B cell (primary cell): ENCODE results near the gene ANKS1B. TPM values are rescaled to one million over a fixed set of nuclear protein-coding genes. Genes with fewer than 3 reads are reported as not detected.

Source experiments
- ATAC-seq: fragments of 200-7000 bp; cut with Tn5 transposase; one replicate; pipeline ENCODE4 v1.10.0; 2021; ENCODE audit warnings: low read depth, mild to moderate bottlenecking, moderate number of reproducible peaks, moderate library complexity
- CTCF ChIA-PET: fragments of 350-600 bp; sonication (Branson Sonifier 250); formaldehyde crosslinking; loops from one replicate; lab custom pipeline; 2021; ENCODE audit warnings: antibody characterized with exemption, inconsistent platforms; lab: Charles Lee
- POLR2A ChIA-PET: fragments of 350-600 bp; sonication (Branson Sonifier 250); formaldehyde crosslinking; loops from one replicate; lab custom pipeline; 2021; ENCODE audit warnings: antibody characterized with exemption; lab: Charles Lee
- DNase-seq: peaks from one replicate; pipeline ENCODE4 v3.0.0; 2013
- H2AFZ ChIP-seq: 2 replicates; pipeline ENCODE4 v1.6.1; 2012; ENCODE audit warnings: mild to moderate bottlenecking, low read depth, low read length; ENCODE audit not compliant: insufficient read depth, poor library complexity, severe bottlenecking
- H3K27ac ChIP-seq, 2 donors: 1 replicate in 1 of 2; 2 replicates in 1 of 2; pipeline ENCODE4 v1.5.1; 2012 to 2013; ENCODE audit warnings: low read length in 2 of 2, mild to moderate bottlenecking in 2 of 2, moderate library complexity in 1 of 2
- H3K27me3 ChIP-seq, 4 experiments: fragments of 200-600 bp in 1 of 4; sonication (generic) in 1 of 4; replicated peaks in 1 of 4; 1 replicate in 2 of 4; 2 replicates in 2 of 4; pipeline versions ENCODE4 v1.6.1 to v1.7.0; 2013 to 2016; ENCODE audit warnings: low read length in 3 of 4, mild to moderate bottlenecking in 2 of 4, mixed read lengths in 1 of 4, moderate library complexity in 1 of 4; ENCODE audit not compliant: insufficient read depth in 4 of 4, control insufficient read depth in 3 of 4; ENCODE audit errors: control extremely low read depth in 1 of 4
- H3K36me3 ChIP-seq, 2 experiments: replicated peaks in 1 of 2; 1 replicate in 1 of 2; 2 replicates in 1 of 2; pipeline versions ENCODE4 v1.6.1 to v1.7.1; 2013; ENCODE audit warnings: low read length in 1 of 2; ENCODE audit not compliant: insufficient read depth in 2 of 2, control insufficient read depth in 1 of 2; ENCODE audit errors: control extremely low read depth in 1 of 2, extremely low read depth in 1 of 2
- H3K4me1 ChIP-seq, 2 donors: fragments of 200-600 bp in 1 of 2; sonication (generic) in 1 of 2; 1 replicate in 1 of 2; 2 replicates in 1 of 2; pipeline versions ENCODE4 v1.5.1 to v1.6.1; 2013 to 2017; ENCODE audit warnings: low read length in 2 of 2; ENCODE audit not compliant: control insufficient read depth in 2 of 2, insufficient read depth in 2 of 2
- H3K4me2 ChIP-seq: replicated peaks from 2 replicates; pipeline ENCODE3; 2012; ENCODE audit warnings: mild to moderate bottlenecking, low read depth, low read length; ENCODE audit not compliant: poor library complexity, severe bottlenecking
- H3K4me3 ChIP-seq, 5 experiments: fragments of 200-600 bp in 1 of 5; sonication (generic) in 1 of 5; 1 replicate in 3 of 5; 2 replicates in 2 of 5; pipeline versions ENCODE4 v1.5.1 to v1.7.0; 2011 to 2016; ENCODE audit warnings: low read length in 4 of 5, mild to moderate bottlenecking in 4 of 5, low read depth in 2 of 5, control low read depth in 1 of 5, moderate library complexity in 1 of 5; ENCODE audit not compliant: insufficient read depth in 1 of 5; ENCODE audit errors: control extremely low read depth in 1 of 5, extremely low read depth in 1 of 5
- H3K79me2 ChIP-seq: fragments of 200-600 bp; sonication (generic); one replicate; pipeline ENCODE4 v1.6.0; 2016; ENCODE audit warnings: low read length; ENCODE audit not compliant: control insufficient read depth, insufficient read depth
- H3K9ac ChIP-seq: fragments of 200-600 bp; sonication (generic); 2 replicates; pipeline ENCODE4 v1.6.1; 2017; ENCODE audit warnings: mild to moderate bottlenecking, low read length, moderate library complexity
- H3K9me3 ChIP-seq, 3 donors: one replicate each; pipeline versions ENCODE4 v1.6.1 to v1.7.1; 2013; ENCODE audit warnings: low read length in 2 of 3; ENCODE audit not compliant: control insufficient read depth in 2 of 3, insufficient read depth in 1 of 3; ENCODE audit errors: control extremely low read depth in 1 of 3
- H4K20me1 ChIP-seq: 2 replicates; pipeline ENCODE4 v1.6.0; 2012; ENCODE audit warnings: mild to moderate bottlenecking, low read length; ENCODE audit not compliant: insufficient read depth, control insufficient read depth, poor library complexity, severe bottlenecking
- H3K27ac Mint-ChIP-seq: one replicate; pipeline ENCODE4 v1.8.0; 2021; ENCODE audit warnings: mixed read lengths
- H3K27me3 Mint-ChIP-seq: one replicate; pipeline ENCODE4 v1.8.0; 2021; ENCODE audit warnings: mixed read lengths
- H3K4me1 Mint-ChIP-seq: one replicate; pipeline ENCODE4 v1.8.0; 2021; ENCODE audit warnings: mixed read lengths
- H3K4me3 Mint-ChIP-seq: one replicate; pipeline ENCODE4 v1.8.0; 2021; ENCODE audit warnings: mixed read lengths
- H3K9me3 Mint-ChIP-seq: one replicate; pipeline ENCODE4 v1.8.0; 2022; ENCODE audit warnings: mixed read lengths; ENCODE audit not compliant: insufficient read depth
- CTCF ChIP-seq: fragments of 200-600 bp; IDR thresholded peaks from one replicate; pipeline ENCODE4 v1.8.0; 2022; ENCODE audit warnings: antibody characterized with exemption, mild to moderate bottlenecking
- EZH2 ChIP-seq: IDR thresholded peaks from 2 replicates; pipeline ENCODE4 v1.6.1; 2012; ENCODE audit warnings: borderline replicate concordance, low read depth, mild to moderate bottlenecking, moderate library complexity, low read length; ENCODE audit not compliant: insufficient read depth, poor library complexity, severe bottlenecking
- WGBS: methylation state at CpG from one replicate; pipeline ENCODE4 v1.1.5; 2013; ENCODE audit warnings: missing lambda C conversion rate; ENCODE audit not compliant: insufficient coverage; 5-methylcytosine and 5-hydroxymethylcytosine counted together
- intact Hi-C: fragments of 100-400 bp; cut with micrococcal nuclease; formaldehyde crosslinking; loops from one replicate; pipeline ENCODE4 v1.10.0; 2022
- polyA plus RNA-seq: library from polyadenylated mRNA; depleted of rRNA; stranded (reverse); fragments of >200 nt; gene quantifications from 2 replicates; pipeline ENCODE4 v1.2.3, GENCODE V29; 2012
- total RNA-seq, 2 donors: library from RNA; stranded (reverse); fragments of 120-200 nt in 1 of 2; gene quantifications; 1 replicate in 1 of 2; 2 replicates in 1 of 2; pipeline versions ENCODE4 v1.2.3 to v1.2.4, GENCODE V29; 2013 to 2022

Gene ANKS1B
- total and polyA plus RNA-seq, 2 donors (not counting 1 experiment from before 2014, with no cell fraction given): not detected

DNA sequence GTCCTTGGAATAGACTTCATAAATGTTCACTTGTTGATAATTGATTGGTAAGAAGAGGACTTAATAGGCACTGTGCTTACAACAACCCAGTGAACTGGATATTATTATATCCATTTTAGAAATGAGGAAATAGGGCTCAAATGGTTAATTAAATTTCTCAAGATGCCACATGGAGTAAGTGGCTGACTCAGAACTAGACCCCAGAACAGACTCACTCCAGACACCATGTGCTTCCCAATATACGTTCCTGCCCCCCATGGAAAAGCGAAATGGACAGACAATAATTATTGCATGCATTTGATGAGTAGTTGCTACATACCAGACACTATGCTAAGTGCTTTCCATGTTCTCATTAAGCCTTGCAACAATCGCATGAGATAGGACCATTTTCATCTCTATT, 895 bp upstream of the ANKS1B start:
- no peak for ATAC-seq
- Histone ChIP-seq H3K9ac (no peak overlapping the region), H3K27me3 (peaks cover 0 to 17% (median 10%) of the 10 kb centered on the region in 4 experiments), H3K4me1 (peaks cover 3 to 6% of the 10 kb centered on the region in 2 donors), H2AFZ (no peak overlapping the region), H3K4me2 (no peak overlapping the region), H4K20me1 (no peaks in the 10 kb centered on the region), H3K4me3 (no peak overlapping the region), H3K36me3 (no peaks in the 10 kb centered on the region), H3K9me3 (no peaks in the 10 kb centered on the region), H3K27ac (no peak overlapping the region), H3K79me2 (no peaks in the 10 kb centered on the region)
- no CpG with 5 or more reads among the region's 3 CpGs for WGBS
- DNase-seq: no peak
- Mint-ChIP-seq H3K9me3 (no peaks in the 10 kb centered on the region), H3K4me3 (peak overlapping the region; percentile 59), H3K27me3 (peaks cover 61% of the 10 kb centered on the region), H3K27ac (no peak overlapping the region), H3K4me1 (peaks cover 14% of the 10 kb centered on the region)
- POLR2A ChIA-PET: no interaction called here
- intact Hi-C loops: no loop called here
- CTCF ChIA-PET: no interaction called here
- no peak for TF ChIP-seq EZH2

- DNase-seq (peak; percentile 4), ATAC-seq (no peak)
- Mint-ChIP-seq H3K27ac (no peak overlapping the region), H3K4me1 (peaks cover 14% of the 10 kb centered on the region), H3K27me3 (peaks cover 61% of the 10 kb centered on the region), H3K4me3 (peak overlapping the region; percentile 59), H3K9me3 (no peaks in the 10 kb centered on the region)
- CTCF ChIA-PET: no interaction called here
- H3K4me2 ChIP-seq: peak overlapping the region; percentile 35
- H3K79me2 ChIP-seq: no peaks in the 10 kb centered on the region
- TF ChIP-seq CTCF (no peak), EZH2 (no peak)
- H3K36me3 ChIP-seq: no peaks in the 10 kb centered on the region
- H3K9me3 ChIP-seq: no peaks in the 10 kb centered on the region
- intact Hi-C loops: no loop called here
- POLR2A ChIA-PET: no interaction called here
- H2AFZ ChIP-seq: no peak overlapping the region
- no peak overlapping the region for H3K27ac ChIP-seq
- WGBS: 4% methylated on average over 5 of the region's 10 CpGs
- H4K20me1 ChIP-seq: no peaks in the 10 kb centered on the region
- peaks cover 3 to 6% of the 10 kb centered on the region in 2 donors for H3K4me1 ChIP-seq
- no peak overlapping the region for H3K9ac ChIP-seq
- peak overlapping the region in 3 of 5 experiments; percentile 18 to 24 (median 18) for H3K4me3 ChIP-seq
- peaks cover 0 to 17% (median 10%) of the 10 kb centered on the region in 4 experiments for H3K27me3 ChIP-seq
These were observed 414 bp upstream of the ANKS1B start for GRCh38 chr12:99985129-99985570.
